ENCODE measurements around the gene LNX2.

- TF ChIP-seq CTCF (IDR thresholded peaks at IDR 0.05) = no peak
- no peak for TF ChIP-seq EZH2 (IDR thresholded peaks at IDR 0.05)
Observed at GRCh38 chr13:27624071-27624470, 3.7 kb upstream of the LNX2 start.

Measured in neural progenitor cell (in vitro differentiated cells).